H1 (cell line): ENCODE results near the gene PRKCA. TPM values are rescaled to one million over a fixed set of nuclear protein-coding genes. Genes with fewer than 3 reads are reported as not detected.

Experiments
- KDM5A ChIP-seq: fragments of 200-600 bp; IDR thresholded peaks from 2 replicates; pipeline ENCODE4 v1.7.1; 2012; ENCODE audit warnings: mild to moderate bottlenecking, low read length, inconsistent platforms, mixed read lengths
- POLR2A ChIP-seq, 2 experiments: IDR thresholded peaks; 1 replicate in 1 of 2; 2 replicates in 1 of 2; pipeline ENCODE4 v1.6.1; 2011; ENCODE audit warnings: low read depth in 2 of 2, low read length in 2 of 2, mild to moderate bottlenecking in 2 of 2; ENCODE audit errors: control extremely low read depth in 1 of 2
- polyA plus RNA-seq, 7 experiments: library from polyadenylated mRNA; depleted of rRNA in 3 of 7; stranded (reverse) in 5 of 7; unstranded in 2 of 7; fragments of >200 nt in 5 of 7; fragments of 200-250 nt in 2 of 7; gene quantifications; 1 replicate in 5 of 7; 2 replicates in 1 of 7; 4 replicates in 1 of 7; pipeline versions ENCODE4 v1.2.1 to v1.2.3, GENCODE V29; 2011 to 2013; ENCODE audit warnings: missing spikeins in 2 of 7, mixed read lengths in 2 of 7
- total RNA-seq: library from RNA; stranded (reverse); fragmentation: NEBNext Ultra II Directional; extraction: Animal tissue kit (Norgen Biotek cat#: 25700); gene quantifications from 2 replicates; pipeline ENCODE4 v1.2.1, GENCODE V29; 2021

The PRKCA gene
- total and polyA plus RNA-seq, 2 of the 8 experiments (the other 6 are each of a cell fraction or from before 2014, with no cell fraction given): 5.8 to 17.8 TPM

- TF ChIP-seq POLR2A (IDR thresholded peaks at IDR 0.05; ENCODE audit: control extremely low read depth in 1 of 2, low read depth in 2 of 2, low read length in 2 of 2): no peak
- no peak for TF ChIP-seq KDM5A
Observed at GRCh38 chr17:66468241-66469087, 166.1 kb downstream of the PRKCA start (continued).
